HEK293T (cell line): ENCODE results near the gene TLK1.

Experiments used
- ARNT ChIP-seq: fragments of 450-650 bp; IDR thresholded peaks from 2 replicates; pipeline ENCODE4 v1.6.1; 2017; ENCODE audit warnings: mild to moderate bottlenecking
- BHLHE40 ChIP-seq: fragments of 450-650 bp; IDR thresholded peaks from 2 replicates; pipeline ENCODE4 v1.6.1; 2016; ENCODE audit warnings: mild to moderate bottlenecking, moderate library complexity, borderline replicate concordance
- FOXA1 ChIP-seq: fragments of 450-650 bp; IDR thresholded peaks from 2 replicates; pipeline ENCODE4 v1.6.1; 2016; ENCODE audit warnings: mild to moderate bottlenecking
- FOXK2 ChIP-seq: fragments of 450-650 bp; IDR thresholded peaks from 2 replicates; pipeline ENCODE4 v1.6.1; 2016; ENCODE audit warnings: mild to moderate bottlenecking
- FOXM1 ChIP-seq: fragments of 450-650 bp; IDR thresholded peaks from 2 replicates; pipeline ENCODE4 v1.6.1; 2017; ENCODE audit warnings: mild to moderate bottlenecking, borderline replicate concordance
- HDGF ChIP-seq: fragments of 450-650 bp; IDR thresholded peaks from 2 replicates; pipeline ENCODE4 v1.6.1; 2017; ENCODE audit warnings: antibody characterized with exemption, borderline replicate concordance
- L3MBTL2 ChIP-seq: fragments of 450-650 bp; conservative IDR thresholded peaks from 2 replicates; pipeline ENCODE4 v1.6.1; 2016; ENCODE audit warnings: mild to moderate bottlenecking
- LEF1 ChIP-seq: fragments of 450-650 bp; IDR thresholded peaks from 2 replicates; pipeline ENCODE4 v1.6.1; 2017; ENCODE audit warnings: mild to moderate bottlenecking, borderline replicate concordance
- NFRKB ChIP-seq: fragments of 450-650 bp; IDR thresholded peaks from 2 replicates; pipeline ENCODE4 v1.6.1; 2016; ENCODE audit warnings: mild to moderate bottlenecking, moderate library complexity
- SP1 ChIP-seq: fragments of 450-650 bp; IDR thresholded peaks from 2 replicates; pipeline ENCODE4 v1.6.1; 2017
- SUZ12 ChIP-seq: fragments of 450-650 bp; IDR thresholded peaks from 2 replicates; pipeline ENCODE4 v1.6.1; 2016; ENCODE audit warnings: mild to moderate bottlenecking
- TARDBP ChIP-seq: fragments of 450-650 bp; IDR thresholded peaks from 2 replicates; pipeline ENCODE4 v1.6.1; 2016
- ZNF384 ChIP-seq: fragments of 450-650 bp; IDR thresholded peaks from 2 replicates; pipeline ENCODE4 v1.6.1; 2016

DNA sequence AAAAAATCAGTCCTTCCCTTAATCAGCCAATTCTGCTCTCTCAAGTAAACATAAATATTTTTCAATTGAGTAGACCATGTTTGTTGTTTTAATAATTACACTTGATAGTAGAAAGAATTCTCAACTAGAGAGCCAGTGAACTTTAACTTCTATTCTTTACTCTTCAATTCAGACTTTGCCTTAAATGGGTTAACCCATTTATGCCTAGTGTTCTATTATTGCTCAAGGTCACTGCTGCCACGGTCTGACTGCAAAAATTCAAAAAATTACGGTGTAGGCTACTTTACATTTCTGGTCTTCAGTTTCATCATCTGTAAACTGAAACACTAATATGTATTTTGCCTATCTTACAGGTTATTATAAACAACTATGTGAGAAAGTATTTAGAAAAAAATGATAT is 103.1 kb downstream of the TLK1 start:
- TF ChIP-seq L3MBTL2 (no peak), ZNF384 (no peak), NFRKB (no peak), BHLHE40 (no peak), FOXM1 (no peak), TARDBP (no peak), SUZ12 (no peak), ARNT (no peak), SP1 (no peak), LEF1 (no peak), FOXK2 (no peak), FOXA1 (no peak), HDGF (no peak)
